CD4-positive, alpha-beta T cell treated with Interleukin-6 for 4 hours (primary cell): Measurements from ENCODE around the gene MBD3L4.
"Not testable (repeated sequence)": the region's sequence is repeated elsewhere in the genome, so short reads cannot be mapped to it uniquely, and the experiment has no call there.

Experiments used
- DNase-seq: peaks from one replicate; pipeline ENCODE4 v3.0.0-alpha.2; 2020; ENCODE audit warnings: mixed read lengths

MBD3L4 gene

DNA sequence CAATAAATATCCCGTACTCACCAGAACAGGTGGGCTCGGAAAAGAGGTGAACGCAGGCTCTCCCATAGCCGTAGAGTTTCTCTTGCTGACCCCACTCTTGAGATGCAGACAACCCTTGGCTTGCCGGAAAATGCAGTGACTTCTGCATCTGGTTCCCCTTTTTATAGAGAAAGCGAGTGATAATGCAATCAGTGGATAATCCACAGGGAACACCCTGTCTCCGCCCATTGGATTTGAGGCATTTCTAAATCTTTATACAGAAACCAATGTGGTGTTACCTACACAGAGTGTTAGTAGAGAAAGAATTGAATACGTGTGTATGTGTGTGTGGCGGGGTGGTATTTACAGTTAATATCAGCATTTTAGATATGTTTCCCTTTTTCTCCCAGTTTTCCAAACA lies at the start of gene MBD3L4:
Gene MBD3L4, minus strand, starts transcription at position 101 of the 400 bp plus-strand sequence. Its CDS starts 35 bp downstream, at position 66.
- DNase-seq, result not testable (repeated sequence)

DNA sequence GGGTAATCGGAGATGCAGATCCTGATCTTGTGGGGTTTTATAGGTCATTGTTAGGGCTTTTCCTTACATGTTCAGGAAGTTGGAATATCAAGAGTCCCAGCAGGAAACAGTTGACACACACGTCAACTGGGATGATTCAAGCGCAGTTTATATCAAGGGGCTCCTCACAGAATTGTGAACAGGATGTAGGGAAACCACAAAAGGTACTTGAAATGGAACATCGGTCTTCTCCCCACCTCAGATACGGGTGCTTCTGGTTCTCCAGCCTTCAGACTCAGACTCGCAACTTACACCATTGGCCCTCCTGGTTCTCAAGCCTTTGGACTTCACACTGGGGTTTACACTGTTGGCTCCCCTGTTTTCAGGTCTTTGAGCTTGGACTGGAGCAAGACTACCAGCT lies 49.0 kb upstream of the MBD3L4 start:
- DNase-seq, result no peak

DNA sequence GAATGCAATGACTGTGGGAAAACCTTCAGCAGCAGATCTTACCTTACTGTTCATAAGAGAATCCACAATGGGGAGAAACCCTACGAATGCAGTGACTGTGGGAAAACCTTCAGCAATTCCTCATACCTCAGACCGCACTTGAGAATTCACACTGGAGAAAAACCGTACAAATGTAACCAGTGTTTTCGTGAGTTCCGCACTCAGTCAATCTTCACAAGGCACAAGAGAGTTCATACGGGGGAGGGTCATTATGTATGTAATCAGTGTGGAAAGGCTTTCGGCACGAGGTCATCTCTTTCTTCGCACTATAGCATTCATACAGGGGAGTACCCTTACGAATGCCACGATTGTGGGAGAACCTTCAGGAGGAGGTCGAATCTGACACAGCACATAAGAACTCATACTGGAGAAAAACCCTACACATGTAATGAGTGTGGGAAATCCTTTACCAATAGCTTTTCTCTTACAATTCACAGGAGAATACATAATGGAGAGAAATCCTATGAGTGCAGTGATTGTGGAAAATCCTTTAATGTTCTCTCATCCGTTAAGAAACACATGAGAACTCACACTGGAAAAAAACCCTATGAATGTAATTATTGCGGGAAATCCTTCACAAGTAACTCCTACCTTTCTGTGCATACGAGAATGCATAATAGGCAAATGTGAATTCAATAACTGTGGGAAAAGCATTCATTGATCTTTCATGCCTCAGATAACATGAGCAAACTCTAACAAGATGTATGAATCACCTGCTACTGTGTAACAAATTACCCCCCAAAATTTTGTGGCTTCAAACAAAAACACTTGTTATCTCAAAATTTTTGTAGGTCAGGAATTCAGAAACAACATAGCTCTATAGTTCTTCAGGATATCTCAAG lies 43.3 kb upstream of the MBD3L4 start:
- no peak for DNase-seq

DNA sequence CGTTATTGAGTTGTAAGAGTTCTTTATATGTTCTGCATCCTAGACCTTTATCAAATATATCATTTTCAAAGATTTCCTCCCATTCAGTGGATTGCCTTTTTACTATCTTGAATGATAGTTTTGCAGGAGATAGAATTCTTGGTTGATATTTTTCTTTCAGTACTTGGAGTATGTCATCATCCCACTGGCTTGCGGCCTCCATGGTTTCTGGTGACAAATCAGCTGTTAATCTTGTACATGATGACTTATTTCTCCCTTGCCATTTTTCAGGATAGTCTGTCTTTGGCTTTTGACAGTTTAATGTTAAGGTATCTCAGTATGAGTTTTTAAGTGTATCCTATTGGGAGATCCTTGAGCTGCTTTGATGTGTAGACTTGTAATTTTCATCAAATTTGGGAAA lies 38.0 kb upstream of the MBD3L4 start:
- DNase-seq, result no peak

DNA sequence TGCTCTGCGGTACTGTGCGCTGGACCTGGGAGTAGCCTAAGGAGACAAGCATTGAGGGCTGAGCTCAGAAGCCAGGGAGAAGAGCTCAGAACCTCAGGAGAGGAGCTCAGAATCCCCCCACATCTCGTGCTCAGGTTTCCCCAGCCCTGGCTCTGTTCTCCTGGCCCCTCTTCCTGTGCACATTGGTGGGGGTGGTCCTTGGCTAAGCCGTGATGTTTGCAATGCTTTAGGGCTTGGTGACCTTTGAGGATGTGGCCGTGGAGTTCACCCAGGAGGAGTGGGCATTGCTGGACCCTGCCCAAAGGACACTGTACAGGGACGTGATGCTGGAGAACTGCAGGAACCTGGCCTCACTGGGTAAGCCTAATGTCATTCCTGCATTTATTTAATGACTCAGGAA lies 36.2 kb upstream of the MBD3L4 start:
- DNase-seq, result no peak

DNA sequence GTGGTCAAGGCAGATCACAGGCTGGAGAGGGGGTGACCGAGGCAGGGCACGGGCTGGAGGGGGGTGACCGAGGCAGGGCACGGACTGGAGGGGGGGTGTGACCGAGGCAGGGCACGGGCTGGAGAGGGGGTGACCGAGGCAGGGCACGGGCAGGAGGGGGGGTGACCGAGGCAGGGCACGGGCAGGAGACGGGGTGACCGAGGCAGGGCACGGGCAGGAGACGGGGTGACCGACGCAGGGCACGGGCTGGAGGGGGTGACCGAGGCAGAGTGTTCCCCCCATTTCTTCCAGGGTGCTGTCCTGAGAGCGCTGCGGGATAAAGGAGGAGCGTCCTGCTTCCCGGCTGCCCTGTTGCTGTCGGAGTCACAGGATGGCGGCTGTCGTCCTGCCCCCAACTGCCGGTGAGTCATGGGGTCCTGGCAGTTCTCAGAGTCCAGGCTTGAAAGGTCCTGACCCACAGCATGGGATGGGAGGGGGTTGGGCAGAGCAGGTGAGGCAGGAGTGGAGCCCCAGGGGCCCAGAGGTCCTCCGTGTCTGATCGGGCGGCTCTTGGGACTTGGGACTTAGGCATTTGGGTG lies 34.8 kb upstream of the MBD3L4 start:
- no peak for DNase-seq

DNA sequence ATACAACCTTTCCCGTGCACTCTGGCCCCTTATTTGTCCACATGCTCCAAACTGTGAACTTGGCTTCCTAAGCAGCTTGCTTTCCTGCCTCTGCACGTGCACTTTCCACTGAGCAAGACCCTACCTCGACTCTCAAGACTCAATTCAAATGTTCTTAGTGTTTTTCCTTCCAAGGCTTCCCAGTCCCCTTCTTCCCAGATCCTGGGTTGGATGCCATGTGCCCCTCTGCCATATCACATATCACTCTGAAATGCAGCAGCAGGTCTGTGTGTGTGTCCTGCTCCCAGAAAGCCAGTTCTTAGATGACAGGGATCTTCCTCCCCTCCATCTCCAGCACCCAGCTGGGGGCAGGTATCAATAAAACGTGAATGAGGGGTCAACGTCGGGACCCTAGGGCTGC lies 32.6 kb upstream of the MBD3L4 start:
- DNase-seq, result no peak

DNA sequence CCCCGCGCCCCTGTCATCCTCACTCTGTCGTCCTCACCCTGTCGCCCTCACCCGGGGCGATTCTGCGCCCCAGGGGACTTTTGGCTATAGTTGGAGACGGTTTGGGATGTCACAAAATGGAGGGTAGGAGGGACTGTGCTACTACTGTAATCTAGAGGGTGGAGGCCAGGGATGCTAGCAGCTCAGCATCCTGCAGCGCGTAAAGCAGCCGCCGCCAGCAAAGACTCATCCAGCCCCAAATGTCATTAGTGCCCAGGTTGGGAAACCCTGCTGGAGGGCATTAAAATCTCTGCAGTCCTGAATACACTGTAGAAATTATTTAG lies 29.9 kb upstream of the MBD3L4 start:
- no peak for DNase-seq

DNA sequence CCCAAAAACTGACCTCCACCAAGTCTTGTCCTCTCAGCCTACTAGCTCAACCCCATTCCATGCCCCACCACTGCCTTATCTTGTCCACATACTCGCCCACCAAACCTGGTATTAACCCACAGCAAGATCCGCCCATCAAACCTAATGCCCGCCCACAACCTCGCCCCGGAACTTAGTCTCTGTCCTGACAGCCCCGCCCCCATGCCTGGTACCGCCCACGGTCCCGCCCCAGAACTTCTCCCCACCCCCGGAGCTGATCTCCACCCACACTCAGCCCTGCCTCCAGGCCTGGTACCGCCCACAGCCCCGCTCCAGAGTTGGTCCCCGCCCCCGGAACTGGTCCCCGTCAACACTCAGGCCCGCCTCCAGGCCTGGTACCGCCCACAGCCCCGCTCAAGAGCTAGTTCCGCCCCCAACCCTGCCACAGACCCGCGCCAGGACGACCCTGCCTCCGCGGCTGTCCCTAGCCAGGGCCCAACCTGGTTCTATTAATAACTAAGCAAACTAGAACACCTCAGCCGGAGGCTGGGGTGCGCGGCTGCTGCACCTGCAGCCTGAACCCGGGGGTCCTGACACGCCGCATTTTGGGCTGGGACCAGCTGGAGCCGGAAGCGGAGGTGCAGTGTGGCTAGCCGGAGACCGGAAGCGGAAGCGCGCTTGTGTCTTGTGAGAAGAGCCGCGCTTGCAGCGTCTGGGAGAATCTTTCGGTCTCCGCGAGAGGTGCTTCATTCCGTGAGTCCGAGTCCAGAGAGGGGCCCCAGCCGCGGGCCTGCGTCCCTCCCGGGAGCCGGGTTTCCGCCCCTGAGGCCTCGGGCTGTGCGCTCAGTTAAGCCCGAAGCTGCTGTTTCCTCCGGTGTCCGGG lies 29.3 kb upstream of the MBD3L4 start, which contains the start of gene ZNF557:
Gene ZNF557, plus strand, starts transcription at position 662 of the 862 bp plus-strand sequence. CDS start 5,372 bp downstream, outside the sequence.
- peak; percentile 100 for DNase-seq

DNA sequence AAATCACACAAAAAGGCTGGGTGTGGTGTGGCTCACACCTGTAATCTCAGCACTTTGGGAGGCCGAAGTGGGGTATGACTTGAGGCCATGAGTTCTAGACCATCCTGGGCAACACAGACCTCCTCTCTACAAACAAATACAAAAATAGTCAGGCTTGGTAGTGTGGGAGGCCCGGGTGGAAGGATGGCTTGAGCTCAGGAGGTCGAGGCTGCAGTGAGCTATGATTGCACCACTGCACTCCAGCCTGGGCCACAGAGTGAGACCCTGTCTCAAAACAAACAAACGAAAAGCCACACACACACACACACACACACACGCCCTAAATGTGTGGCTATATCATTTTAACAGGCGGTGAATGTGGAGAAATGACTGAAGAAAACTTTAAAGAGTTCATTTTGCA lies 28.6 kb upstream of the MBD3L4 start:
- no peak for DNase-seq

DNA sequence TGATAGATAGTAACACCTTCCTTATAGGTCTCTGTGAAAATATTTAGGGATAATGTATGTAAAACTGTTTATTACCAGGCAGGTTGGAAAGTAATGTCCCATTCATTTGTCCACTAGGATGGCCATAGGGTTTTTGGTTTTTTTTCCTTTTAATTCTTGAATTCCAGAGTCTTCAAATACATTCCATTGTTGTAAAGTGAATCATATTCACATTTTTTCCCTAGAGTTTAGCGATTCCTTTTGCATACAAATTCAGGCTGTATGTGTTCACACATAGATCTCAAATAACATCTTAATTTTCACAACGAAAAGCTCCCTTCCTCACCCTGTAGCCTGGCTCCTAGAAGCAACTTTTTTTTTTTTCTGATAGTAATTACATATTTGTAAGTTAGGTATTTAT lies 27.7 kb upstream of the MBD3L4 start:
- no peak for DNase-seq

DNA sequence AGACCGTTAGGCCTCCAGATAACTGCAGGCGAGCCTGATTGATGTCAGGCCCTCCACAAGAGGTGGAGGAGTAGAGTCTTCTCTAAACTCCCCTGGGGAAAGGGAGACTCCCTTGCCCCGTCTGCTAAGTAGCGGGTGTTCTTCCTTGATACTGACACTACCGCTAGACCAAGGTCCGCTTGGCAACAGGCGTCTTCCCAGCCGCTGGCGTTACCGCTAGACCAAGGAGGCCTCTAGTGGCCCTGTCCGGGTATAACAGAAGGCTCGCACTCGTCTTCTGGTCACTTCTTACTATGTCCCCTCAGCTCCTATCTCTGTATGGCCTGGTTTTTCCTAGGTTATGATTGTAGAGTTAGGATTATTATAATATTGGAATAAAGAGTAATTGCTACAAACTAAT lies 27.1 kb upstream of the MBD3L4 start:
- DNase-seq, result not testable (repeated sequence)

DNA sequence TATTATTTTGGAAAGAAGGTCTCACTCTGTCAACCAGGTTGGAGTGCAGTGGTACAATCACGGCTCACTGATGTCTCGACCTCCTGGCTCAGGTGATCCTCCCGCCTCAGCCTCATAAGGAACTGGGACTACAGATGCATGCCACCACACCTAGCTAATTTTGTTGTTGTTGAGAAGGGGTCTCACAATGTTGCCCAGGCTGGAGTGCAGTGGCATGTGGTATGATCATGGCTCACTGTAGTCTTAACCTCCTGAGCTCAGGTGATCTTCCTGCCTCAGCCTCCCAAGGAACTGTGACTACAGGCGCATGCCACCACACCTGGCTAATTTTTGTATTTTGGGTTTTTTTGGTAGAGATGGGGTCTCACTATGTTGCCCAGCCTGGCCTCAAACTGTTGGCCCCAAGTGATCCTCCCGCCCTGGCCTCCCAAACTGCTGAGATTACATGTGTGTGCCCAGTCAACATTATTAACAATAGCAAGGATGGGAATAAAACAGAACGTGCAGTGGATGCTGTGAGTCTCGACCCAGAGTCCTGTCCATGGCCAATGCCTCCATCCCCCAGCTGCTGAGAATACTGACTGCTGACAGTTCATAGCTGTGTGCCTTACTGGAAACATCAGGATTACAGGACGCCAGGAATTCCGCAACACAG lies 23.9 kb upstream of the MBD3L4 start:
- DNase-seq, result no peak

DNA sequence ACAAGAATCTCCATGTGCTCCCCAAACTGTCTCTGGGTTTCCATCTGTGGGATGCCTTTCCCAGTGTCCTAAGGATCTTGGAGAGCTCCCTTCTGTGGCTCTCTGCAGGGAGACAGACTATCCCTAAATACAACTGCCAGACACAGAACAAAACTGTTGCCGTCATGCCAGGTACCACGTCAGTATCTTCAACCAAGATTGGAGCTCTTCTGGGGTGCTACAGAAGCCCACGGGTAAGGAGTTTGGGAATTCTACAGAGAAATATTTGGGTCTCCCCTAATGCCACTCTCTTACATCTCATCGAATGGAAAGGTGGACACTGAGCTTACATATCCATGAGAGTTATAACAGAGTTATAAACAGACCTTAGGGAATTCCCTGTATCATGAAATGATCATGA lies 23.4 kb upstream of the MBD3L4 start:
- DNase-seq, result no peak

DNA sequence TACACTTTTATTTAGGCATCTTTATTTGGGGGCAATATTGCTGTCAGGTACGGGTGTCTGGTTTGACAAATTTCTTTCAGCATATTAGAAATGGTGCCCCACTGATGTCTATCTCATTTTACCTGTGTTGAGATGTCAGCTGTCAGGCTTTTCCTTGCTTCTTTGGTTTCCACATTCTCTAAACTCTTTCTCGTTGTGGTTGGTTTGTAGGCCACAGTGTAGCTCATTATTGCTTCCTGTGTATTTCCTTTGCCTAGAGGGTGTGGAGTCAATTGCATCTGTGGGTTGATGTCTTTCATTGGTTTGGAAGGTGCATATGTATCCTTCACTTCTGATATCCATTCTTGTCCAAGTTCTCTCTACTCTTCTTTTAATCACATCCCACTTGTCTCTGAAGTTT lies 20.0 kb upstream of the MBD3L4 start:
- DNase-seq, result not testable (repeated sequence)

DNA sequence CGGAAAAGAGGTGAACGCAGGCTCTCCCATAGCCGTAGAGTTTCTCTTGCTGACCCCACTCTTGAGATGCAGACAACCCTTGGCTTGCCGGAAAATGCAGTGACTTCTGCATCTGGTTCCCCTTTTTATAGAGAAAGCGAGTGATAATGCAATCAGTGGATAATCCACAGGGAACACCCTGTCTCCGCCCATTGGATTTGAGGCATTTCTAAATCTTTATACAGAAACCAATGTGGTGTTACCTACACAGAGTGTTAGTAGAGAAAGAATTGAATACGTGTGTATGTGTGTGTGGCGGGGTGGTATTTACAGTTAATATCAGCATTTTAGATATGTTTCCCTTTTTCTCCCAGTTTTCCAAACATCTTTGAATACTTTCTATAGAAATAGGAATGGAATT lies 18.6 kb upstream of the MBD3L4 start, which contains the start of gene MBD3L3:
Gene MBD3L3, minus strand, starts transcription at position 101 of the 400 bp plus-strand sequence. Its CDS starts 71 bp downstream, at position 30.
- not testable (repeated sequence) for DNase-seq

DNA sequence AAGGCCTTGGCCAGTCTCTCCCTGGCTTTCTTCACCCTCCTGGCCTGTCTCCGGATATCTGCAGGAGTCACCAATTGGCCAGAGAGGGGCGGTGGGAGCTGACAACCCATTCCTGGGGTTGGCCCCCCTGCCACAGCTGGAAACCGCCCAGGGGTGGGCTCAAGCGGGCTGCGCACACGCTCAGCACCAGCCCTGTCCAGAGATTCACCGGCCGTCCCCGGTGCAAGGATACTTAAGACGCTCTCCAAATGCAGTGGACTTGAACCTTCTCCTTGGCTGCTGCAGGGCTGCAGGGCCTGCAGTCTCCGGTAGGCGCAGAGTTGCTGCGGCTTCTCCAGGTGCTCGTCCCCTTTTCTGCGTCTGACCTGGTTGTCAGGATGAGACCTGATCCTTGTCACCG lies 16.4 kb upstream of the MBD3L4 start:
- DNase-seq, result not testable (repeated sequence)

DNA sequence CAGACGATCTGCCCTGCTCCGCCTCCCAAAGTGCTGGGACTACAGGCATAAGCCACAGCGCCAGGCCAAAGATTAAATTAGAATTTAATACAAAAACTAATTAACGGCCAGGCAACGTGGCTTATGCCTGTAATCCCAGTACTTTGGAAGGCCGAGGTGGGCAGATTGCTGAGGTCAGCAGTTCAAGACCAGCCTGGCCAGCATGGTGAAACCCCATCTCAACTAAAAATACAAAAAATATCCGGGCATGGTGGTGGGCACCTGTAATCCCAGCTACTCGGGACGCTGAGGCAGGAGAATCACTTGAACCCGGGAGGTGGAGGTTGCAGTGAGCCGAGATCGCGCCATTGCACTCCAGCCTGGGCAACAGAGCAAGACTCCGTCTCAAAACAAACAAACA lies 15.7 kb upstream of the MBD3L4 start:
- not testable (repeated sequence) for DNase-seq

DNA sequence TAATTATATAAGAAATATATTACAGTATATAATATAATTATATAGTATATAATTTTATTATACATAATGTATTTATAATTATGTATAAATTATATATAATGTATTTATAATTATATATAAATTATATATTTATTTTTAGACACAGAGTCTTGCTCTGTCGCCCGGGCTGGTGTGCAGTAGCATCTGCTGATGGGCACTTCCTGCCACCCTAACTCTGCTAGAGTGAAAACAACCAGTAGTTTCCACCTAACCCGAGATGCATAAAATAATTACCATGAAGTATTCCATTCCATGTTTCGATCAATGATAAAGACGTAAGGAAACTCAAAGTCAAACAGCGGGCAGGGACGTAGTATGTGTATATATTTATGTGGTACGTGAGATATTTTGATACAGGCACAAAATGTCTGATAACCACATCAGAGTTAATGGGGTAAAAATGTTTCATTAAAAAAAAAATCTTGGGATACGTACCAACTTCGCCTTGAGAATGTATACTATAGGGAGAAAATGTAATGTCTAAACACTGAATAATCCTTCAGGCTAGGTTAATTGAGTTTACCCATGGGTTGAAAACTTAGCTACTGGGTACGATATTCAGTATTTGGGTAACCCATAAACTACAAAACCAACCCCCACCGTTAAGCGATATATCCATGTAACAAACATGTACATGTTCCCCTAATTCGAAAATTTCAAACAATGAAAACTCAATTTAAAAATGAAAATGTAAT lies 14.8 kb upstream of the MBD3L4 start:
- not testable (repeated sequence) for DNase-seq

DNA sequence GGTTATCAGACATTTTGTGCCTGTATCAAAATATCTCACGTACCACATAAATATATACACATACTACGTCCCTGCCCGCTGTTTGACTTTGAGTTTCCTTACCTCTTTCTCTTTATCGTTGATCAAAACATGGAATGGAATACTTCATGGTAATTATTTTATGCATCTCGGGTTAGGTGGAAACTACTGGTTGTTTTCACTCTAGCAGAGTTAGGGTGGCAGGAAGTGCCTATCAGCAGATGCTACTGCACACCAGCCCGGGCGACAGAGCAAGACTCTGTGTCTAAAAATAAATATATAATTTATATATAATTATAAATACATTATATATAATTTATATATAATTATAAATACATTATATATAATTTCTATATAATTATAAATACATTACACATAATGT lies 12.9 kb upstream of the MBD3L4 start:
- not testable (repeated sequence) for DNase-seq

DNA sequence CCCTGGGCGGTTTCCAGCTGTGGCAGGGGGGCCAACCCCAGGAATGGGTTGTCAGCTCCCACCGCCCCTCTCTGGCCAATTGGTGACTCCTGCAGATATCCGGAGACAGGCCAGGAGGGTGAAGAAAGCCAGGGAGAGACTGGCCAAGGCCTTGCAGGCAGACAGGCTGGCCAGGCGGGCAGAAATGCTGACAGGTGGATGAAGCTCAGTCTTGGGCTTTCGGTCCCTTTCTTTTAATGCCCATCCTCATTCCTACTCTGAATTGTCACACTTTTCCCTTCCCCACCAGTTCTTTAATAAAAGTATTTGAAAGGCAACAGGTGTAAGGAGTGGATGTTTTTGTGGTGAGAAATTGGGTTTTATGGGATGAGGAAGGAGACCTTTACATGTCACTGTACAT lies 11.4 kb upstream of the MBD3L4 start:
- not testable (repeated sequence) for DNase-seq

DNA sequence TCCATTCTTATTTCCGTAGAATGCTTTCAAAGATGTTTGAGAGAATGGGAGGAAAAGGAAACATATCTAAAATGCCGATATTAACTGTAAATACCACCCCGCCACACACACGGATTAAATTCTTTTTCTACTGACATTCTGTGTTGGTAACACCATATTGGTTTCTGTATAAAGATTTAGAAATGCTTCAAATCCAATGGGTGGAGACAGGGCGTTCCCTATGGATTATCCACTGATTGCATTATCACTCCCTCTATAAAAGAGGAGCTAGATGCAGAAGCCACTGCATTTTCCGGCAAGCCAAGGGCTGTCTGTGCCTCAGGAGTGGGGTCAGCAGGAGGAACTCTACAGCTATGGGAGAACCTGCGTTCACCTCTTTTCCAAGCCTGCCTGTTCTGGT lies 9.0 kb upstream of the MBD3L4 start, which contains the start of gene MBD3L2:
Gene MBD3L2, plus strand, starts transcription at position 301 of the 400 bp plus-strand sequence. Its CDS starts 53 bp downstream, at position 354.
- DNase-seq, result not testable (repeated sequence)
